GM21447 (cell line): ENCODE results near the gene GNAO1.

ENCODE experiments used
- ATAC-seq: cut with Tn5 transposase; IDR thresholded peaks from one replicate; pipeline ENCODE4 v1.9.1; 2021; ENCODE audit not compliant: unreplicated experiment

Gene GNAO1

GRCh38 chr16:56311208-56312027 lies 120.1 kb downstream of the GNAO1 start:
- ATAC-seq: no peak

- ATAC-seq: no peak
Observed at GRCh38 chr16:56312028-56312300, 120.7 kb downstream of the GNAO1 start.

GRCh38 chr16:56312556-56312955 lies 121.3 kb downstream of the GNAO1 start:
- no peak for ATAC-seq

GRCh38 chr16:56314244-56314850 lies 123.1 kb downstream of the GNAO1 start:
- ATAC-seq: no peak

GRCh38 chr16:56315955-56316354 lies 124.7 kb downstream of the GNAO1 start:
- no peak for ATAC-seq

GRCh38 chr16:56316545-56316944 lies 125.3 kb downstream of the GNAO1 start:
- ATAC-seq: no peak

- peak; percentile 94 for ATAC-seq
Observed at GRCh38 chr16:56317998-56318826, 126.9 kb downstream of the GNAO1 start.

- ATAC-seq: no peak
Observed at GRCh38 chr16:56318827-56319140, 127.5 kb downstream of the GNAO1 start.

GRCh38 chr16:56319376-56319775 lies 128.1 kb downstream of the GNAO1 start:
- no peak for ATAC-seq

GRCh38 chr16:56320056-56320455 lies 128.8 kb downstream of the GNAO1 start:
- no peak for ATAC-seq

- ATAC-seq: no peak
Observed at GRCh38 chr16:56320811-56321558, 129.7 kb downstream of the GNAO1 start.

GRCh38 chr16:56321571-56321970 lies 130.3 kb downstream of the GNAO1 start:
- no peak for ATAC-seq

GRCh38 chr16:56324406-56324805 lies 133.1 kb downstream of the GNAO1 start:
- no peak for ATAC-seq

- ATAC-seq: no peak
Observed at GRCh38 chr16:56325956-56326355, 134.7 kb downstream of the GNAO1 start.

- ATAC-seq: no peak
Observed at GRCh38 chr16:56327071-56327928, 136.0 kb downstream of the GNAO1 start.

- no peak for ATAC-seq
Observed at GRCh38 chr16:56327929-56328258, 136.6 kb downstream of the GNAO1 start.

GRCh38 chr16:56328276-56329022 lies 137.2 kb downstream of the GNAO1 start:
- ATAC-seq: no peak

GRCh38 chr16:56329887-56330286 lies 138.6 kb downstream of the GNAO1 start:
- ATAC-seq: no peak

- ATAC-seq: no peak
Observed at GRCh38 chr16:56330476-56330875, 139.2 kb downstream of the GNAO1 start.

- ATAC-seq: no peak
Observed at GRCh38 chr16:56331399-56331798, 140.1 kb downstream of the GNAO1 start.
